Measurements from ENCODE around the gene MMEL1. TPM values are rescaled to one million over a fixed set of nuclear protein-coding genes. Genes with fewer than 3 reads are reported as not detected.
"Not testable (repeated sequence)": the region's sequence is repeated elsewhere in the genome, so short reads cannot be mapped to it uniquely, and the experiment has no call there.

The MMEL1 gene
- total RNA-seq, 1 experiment from 2014 or later: not detected

DNA sequence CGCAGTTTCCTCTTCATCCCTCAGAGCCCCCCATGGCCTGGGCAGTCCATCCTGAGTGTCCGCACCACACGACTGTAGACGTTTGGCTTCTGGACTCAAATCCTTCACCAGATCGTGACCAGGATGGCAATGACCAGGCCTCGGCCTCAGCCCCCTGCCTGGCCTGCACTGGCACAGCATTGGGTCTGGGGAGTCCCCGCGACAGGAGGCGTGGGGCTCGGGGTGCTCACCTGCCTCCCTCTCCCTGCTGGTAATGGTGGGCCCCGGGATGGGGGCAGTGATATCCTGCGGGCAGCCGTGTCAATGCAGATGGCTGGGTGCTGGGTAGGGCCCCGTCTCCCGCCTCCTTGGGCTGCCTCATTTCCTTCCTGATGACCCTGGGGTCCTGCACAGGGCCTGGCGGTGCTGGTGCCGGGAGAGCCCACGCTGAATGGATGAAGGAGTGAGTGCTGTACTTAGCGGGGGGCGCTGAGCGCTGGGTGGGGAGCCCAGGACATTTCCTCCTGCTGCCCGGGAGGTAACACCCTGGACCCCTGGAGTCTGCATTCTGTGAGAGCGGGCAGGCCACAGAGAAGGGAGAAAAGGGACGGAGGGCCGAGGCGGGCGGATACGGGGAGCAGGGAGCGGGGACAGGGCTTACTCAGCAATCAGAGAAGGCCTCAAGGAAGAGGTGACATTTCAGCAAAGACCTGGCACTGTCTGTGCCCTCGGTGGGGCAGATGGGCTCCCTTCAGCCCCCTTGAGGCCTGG lies 78.8 kb downstream of the MMEL1 start:
- H3K27ac Mint-ChIP-seq: peak overlapping the region; percentile 19; the same call in 1 of the 2 replicates

DNA sequence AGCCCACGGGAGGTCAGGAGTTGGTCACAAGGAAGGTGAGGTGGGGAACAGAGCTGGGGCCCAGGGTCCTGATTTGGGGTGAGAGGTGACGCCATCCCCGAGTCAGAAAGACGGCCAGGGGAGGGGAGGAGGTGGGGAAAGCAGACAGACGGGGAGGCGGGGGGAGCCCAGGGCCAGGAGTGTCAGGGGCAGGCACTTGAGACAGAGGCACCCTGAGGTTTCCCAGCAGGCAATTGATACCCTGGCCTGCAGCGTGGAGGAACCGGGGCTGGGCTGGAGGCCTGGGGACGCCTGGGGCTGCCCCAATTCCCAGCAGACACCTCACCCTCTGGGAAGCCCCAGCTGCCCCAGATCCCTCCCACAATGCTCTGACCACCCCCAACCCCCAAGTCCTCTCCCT lies 79.7 kb downstream of the MMEL1 start:
- H3K9me3 Mint-ChIP-seq; H3K27ac Mint-ChIP-seq; DNase-seq (ENCODE audit: low spot score); H3K27me3 Mint-ChIP-seq (ENCODE audit: low read depth); POLR2A ChIA-PET; H3K4me1 Mint-ChIP-seq; ATAC-seq; H3K4me3 Mint-ChIP-seq; CTCF ChIA-PET; H3K36me3 Mint-ChIP-seq: not testable (repeated sequence)

More for the DNA sequence above, 78.8 kb downstream of the MMEL1 start:
- Mint-ChIP-seq H3K27me3 (ENCODE audit: low read depth) (no peaks in the 10 kb centered on the region; the same call in 1 of the 2 replicates), H3K9me3 (no peaks in the 10 kb centered on the region), H3K36me3 (no peaks in the 10 kb centered on the region), H3K4me1 (peaks cover 7% of the 10 kb centered on the region; the same call in 1 of the 2 replicates), H3K4me3 (no peak overlapping the region)
- TF ChIP-seq TP53 (CRISPR knock-in tag; IDR thresholded peaks at IDR 0.05): no peak
- ATAC-seq (no peak), DNase-seq (ENCODE audit: low spot score) (no peak)
- ChIA-PET CTCF (no interaction called here), POLR2A (no interaction called here)

DNA sequence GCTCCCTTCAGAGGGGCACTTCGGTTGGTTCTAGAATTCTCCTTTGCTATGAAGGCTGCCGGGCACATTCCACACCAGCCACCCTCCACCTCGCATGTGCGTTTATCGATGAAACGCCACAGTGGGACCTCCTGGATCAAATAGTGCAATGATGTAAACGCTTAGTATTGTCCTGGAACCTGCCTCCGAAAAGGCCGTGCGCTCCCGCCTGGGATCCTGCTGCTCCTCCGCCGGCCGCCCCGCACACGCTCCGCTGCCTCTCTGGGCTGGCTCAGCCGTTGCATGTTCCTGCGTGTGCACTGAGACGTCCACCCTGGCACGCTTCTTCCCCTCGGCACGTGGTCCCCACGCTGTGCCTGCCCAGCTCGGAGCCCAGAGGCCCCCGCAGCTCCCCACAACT lies 80.6 kb downstream of the MMEL1 start:
- no peak for ATAC-seq
- CTCF ChIA-PET: no interaction called here

DNA sequence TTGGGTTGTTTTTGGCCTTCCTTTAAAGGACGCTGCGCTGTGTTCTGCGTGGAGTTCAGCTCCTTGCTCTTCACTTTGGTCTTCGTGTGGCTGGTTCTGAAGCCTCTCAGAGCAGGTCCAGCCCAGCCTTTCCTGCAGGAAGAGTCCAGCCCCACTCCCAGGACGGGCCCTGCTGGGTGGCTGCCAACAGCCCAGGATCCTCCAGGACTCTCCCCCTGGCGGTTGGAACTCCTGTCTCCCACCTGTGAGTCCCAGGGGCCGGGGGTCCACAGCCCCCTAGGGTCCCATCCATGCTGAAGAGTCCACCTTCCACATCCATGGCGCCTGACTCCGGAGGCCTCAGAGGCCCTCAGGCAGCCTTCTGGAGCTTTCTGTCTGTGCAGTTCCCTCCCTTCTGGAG lies 81.3 kb downstream of the MMEL1 start:
- H3K9me3 Mint-ChIP-seq; H3K36me3 Mint-ChIP-seq; ATAC-seq; H3K4me1 Mint-ChIP-seq; POLR2A ChIA-PET; DNase-seq (ENCODE audit: low spot score); H3K27me3 Mint-ChIP-seq (ENCODE audit: low read depth); H3K27ac Mint-ChIP-seq; CTCF ChIA-PET; H3K4me3 Mint-ChIP-seq: not testable (repeated sequence)

More for the DNA sequence above, 80.6 kb downstream of the MMEL1 start:
- Mint-ChIP-seq H3K4me1 (peaks cover 9% of the 10 kb centered on the region; the same call in 1 of the 2 replicates), H3K9me3 (no peaks in the 10 kb centered on the region), H3K27me3 (ENCODE audit: low read depth) (no peaks in the 10 kb centered on the region; the same call in 1 of the 2 replicates), H3K27ac (no peak overlapping the region), H3K36me3 (no peaks in the 10 kb centered on the region), H3K4me3 (no peak overlapping the region)
- POLR2A ChIA-PET: no interaction called here
- TF ChIP-seq, protein P1, sequence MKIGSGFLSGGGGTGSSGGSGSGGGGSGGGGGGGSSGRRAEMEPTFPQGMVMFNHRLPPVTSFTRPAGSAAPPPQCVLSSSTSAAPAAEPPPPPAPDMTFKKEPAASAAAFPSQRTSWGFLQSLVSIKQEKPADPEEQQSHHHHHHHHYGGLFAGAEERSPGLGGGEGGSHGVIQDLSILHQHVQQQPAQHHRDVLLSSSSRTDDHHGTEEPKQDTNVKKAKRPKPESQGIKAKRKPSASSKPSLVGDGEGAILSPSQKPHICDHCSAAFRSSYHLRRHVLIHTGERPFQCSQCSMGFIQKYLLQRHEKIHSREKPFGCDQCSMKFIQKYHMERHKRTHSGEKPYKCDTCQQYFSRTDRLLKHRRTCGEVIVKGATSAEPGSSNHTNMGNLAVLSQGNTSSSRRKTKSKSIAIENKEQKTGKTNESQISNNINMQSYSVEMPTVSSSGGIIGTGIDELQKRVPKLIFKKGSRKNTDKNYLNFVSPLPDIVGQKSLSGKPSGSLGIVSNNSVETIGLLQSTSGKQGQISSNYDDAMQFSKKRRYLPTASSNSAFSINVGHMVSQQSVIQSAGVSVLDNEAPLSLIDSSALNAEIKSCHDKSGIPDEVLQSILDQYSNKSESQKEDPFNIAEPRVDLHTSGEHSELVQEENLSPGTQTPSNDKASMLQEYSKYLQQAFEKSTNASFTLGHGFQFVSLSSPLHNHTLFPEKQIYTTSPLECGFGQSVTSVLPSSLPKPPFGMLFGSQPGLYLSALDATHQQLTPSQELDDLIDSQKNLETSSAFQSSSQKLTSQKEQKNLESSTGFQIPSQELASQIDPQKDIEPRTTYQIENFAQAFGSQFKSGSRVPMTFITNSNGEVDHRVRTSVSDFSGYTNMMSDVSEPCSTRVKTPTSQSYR (CRISPR knock-in tag; IDR thresholded peaks at IDR 0.05): no peak
- TF ChIP-seq, protein P2, sequence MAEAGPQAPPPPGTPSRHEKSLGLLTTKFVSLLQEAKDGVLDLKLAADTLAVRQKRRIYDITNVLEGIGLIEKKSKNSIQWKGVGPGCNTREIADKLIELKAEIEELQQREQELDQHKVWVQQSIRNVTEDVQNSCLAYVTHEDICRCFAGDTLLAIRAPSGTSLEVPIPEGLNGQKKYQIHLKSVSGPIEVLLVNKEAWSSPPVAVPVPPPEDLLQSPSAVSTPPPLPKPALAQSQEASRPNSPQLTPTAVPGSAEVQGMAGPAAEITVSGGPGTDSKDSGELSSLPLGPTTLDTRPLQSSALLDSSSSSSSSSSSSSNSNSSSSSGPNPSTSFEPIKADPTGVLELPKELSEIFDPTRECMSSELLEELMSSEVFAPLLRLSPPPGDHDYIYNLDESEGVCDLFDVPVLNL (CRISPR knock-in tag; IDR thresholded peaks at IDR 0.05; ENCODE audit: borderline replicate concordance, low read depth): no peak
- no peak for DNase-seq (ENCODE audit: low spot score)

DNA sequence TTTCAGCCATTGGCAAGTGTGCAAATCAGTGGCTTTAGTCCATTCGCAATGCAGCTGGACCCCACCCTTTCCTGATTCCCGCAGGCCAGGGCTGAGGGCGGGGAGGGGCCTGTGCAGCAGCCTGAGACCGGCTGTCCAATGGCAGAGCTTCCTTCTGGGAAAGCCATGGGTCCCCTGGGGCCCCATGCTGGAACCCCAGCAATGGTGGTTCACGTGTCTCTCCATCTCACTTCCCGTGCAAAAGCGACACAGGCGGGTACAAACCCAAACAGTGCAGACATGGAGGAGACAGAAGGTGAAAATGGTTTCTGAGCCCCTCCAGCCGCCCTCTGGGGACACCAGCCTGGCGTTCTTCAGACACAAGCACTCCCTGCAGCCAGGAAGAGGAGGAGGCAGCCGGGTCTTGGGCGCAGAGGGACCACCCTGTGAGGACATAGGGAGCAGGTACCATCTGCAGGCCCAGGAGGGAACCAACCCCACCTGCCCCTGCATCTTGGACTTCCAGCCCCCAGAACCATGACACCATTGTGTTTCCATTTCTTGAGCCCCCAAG lies 82.4 kb downstream of the MMEL1 start:
- H3K4me1 Mint-ChIP-seq; DNase-seq (ENCODE audit: low spot score); H3K36me3 Mint-ChIP-seq; H3K9me3 Mint-ChIP-seq; CTCF ChIA-PET; H3K27ac Mint-ChIP-seq; ATAC-seq; H3K4me3 Mint-ChIP-seq; H3K27me3 Mint-ChIP-seq (ENCODE audit: low read depth); POLR2A ChIA-PET: not testable (repeated sequence)

DNA sequence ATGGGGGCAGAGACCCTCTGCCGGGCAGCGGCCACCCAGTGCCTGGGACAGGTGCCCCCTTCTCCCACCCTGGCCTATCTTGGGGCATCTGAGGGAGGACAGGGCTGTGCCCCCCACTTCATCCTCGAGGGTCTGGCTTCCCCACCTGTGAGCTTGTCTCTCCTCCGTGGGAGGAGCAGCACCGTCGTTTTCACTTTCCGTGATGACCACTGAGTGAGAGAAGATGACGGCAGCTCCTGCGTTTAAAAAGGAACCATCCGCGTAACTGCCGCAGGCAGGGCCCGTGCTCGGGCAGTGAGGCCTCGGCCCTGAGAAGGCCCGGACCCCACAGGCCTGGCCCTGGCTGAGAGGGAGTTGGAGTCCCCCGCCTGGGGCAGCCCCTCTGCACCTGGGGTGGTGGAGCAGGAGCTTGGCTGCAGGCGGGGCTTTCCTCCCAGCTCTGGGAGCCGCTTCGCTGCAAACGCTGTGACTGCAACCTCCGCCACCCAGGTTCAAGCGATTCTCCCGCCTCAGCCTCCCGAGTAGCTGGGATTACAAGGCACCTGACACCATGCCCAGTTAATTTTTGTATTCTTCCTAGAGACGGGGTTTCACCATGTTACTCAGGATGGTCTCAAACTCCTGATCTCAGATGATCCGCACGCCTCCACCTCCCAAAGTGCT lies 83.3 kb downstream of the MMEL1 start:
- H3K27me3 Mint-ChIP-seq (ENCODE audit: low read depth); H3K36me3 Mint-ChIP-seq; H3K9me3 Mint-ChIP-seq; H3K4me1 Mint-ChIP-seq; H3K27ac Mint-ChIP-seq; ATAC-seq; H3K4me3 Mint-ChIP-seq; DNase-seq (ENCODE audit: low spot score); POLR2A ChIA-PET: not testable (repeated sequence)
- CTCF ChIA-PET: interaction anchor here (1.0 to 2.4 kb wide), 6 partner anchors 16 to 903 kb away, joined by 3 to 8 read pairs (median 3); partner anchors contain the start of genes FAAP20, MORN1, PEX10 and RER1
